Measurements from ENCODE around the gene SULT1C4. TPM values are rescaled to one million over a fixed set of nuclear protein-coding genes. Genes with fewer than 3 reads are reported as not detected.
A peak's percentile ranks its signal among the peaks of the same experiment; 100 is the strongest.
"Not testable (repeated sequence)": the region's sequence is repeated elsewhere in the genome, so short reads cannot be mapped to it uniquely, and the experiment has no call there.

Gene SULT1C4
- total RNA-seq, 1 donor: 0.43 TPM

DNA sequence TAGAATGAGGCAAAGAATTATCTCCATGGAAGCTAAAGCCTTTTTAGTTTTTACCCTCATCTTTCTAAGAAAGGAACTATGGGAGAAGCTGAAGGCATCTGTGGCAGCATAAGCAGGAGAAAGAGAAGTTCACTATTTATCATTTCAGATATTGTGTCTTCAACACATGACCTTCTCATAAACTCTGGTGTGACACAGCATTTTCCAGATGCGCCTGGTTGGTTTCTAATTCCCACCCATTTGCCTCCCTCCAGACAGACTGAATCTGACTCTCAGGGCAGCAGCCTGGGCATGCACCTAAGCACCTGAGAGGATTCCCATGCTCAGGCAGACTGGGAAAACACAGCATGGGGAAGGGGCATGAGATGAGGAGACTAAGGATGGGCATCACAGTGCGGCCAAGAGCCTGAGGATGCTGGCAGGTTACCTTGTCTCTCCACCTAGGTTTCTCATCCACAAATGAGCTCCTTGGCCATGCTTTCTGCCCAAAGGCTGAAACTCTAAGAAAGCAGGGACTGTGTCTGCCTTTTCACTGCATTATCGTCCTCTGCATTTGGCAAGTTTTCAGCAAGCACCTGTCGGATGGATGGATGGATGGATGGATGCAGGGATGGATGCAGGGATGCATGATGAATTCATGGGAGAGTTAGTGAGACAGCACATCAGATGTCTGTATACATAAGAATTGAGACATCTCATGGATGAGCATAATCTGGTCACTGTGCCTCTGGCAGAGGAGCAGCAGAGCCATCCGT, 28.8 kb upstream of the SULT1C4 start:
- TF ChIP-seq, protein P1, sequence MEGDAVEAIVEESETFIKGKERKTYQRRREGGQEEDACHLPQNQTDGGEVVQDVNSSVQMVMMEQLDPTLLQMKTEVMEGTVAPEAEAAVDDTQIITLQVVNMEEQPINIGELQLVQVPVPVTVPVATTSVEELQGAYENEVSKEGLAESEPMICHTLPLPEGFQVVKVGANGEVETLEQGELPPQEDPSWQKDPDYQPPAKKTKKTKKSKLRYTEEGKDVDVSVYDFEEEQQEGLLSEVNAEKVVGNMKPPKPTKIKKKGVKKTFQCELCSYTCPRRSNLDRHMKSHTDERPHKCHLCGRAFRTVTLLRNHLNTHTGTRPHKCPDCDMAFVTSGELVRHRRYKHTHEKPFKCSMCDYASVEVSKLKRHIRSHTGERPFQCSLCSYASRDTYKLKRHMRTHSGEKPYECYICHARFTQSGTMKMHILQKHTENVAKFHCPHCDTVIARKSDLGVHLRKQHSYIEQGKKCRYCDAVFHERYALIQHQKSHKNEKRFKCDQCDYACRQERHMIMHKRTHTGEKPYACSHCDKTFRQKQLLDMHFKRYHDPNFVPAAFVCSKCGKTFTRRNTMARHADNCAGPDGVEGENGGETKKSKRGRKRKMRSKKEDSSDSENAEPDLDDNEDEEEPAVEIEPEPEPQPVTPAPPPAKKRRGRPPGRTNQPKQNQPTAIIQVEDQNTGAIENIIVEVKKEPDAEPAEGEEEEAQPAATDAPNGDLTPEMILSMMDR (IDR thresholded peaks at IDR 0.05; ENCODE audit: insufficient read depth, low read depth, low read length): no peak
- DNase-seq (ENCODE audit: low read depth): peak; percentile 14
- H3K4me3 ChIP-seq (ENCODE audit: low read depth, low read length): no peak overlapping the region

DNA sequence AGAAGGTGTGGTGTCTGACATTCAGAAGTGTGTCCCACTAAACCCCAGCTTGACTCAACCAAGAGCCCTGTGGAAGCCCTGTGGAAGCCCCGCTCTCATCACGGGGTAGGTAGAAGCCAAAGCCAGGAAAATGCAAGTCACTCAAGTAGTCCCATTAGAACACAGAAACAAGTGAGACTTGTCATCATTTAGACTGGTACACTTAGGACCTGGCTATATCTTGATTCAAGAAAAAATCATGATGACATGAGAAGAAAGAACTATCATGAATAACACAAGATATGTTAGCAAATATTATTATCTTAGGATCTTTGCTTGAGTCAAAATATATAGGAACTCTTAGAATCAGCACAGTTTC, 28.2 kb upstream of the SULT1C4 start:
- no peak for DNase-seq (ENCODE audit: low read depth)
- H3K4me3 ChIP-seq (ENCODE audit: low read depth, low read length): no peak overlapping the region
- TF ChIP-seq, protein P1 (IDR thresholded peaks at IDR 0.05; ENCODE audit: insufficient read depth, low read depth, low read length): no peak

GRCh38 chr2:108351889-108352288, 25.9 kb upstream of the SULT1C4 start:
- no peak overlapping the region for H3K4me3 ChIP-seq (ENCODE audit: low read depth, low read length)
- peak; percentile 36 for DNase-seq (ENCODE audit: low read depth)
- TF ChIP-seq, protein P1 (IDR thresholded peaks at IDR 0.05; ENCODE audit: insufficient read depth, low read depth, low read length): no peak

DNA sequence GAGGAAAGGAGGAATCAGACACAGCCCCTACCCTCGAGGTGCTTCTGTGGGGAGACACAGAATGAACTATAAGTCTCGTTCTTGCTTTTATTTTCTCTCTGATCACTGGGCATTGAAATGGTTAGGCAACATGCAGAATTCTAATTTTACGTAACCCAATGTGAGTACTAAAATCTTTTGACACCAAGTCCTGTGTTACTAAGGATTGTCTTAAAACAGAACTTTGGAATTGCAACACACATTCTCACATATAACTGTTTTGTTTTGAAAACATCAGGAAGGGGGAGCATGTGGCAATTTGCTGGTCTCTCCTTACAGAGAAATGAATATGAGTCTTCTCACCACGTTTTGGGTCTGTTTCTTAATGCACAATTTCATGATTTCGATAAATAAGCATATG, 23.6 kb upstream of the SULT1C4 start:
- H3K4me3 ChIP-seq (ENCODE audit: low read depth, low read length): no peak overlapping the region
- TF ChIP-seq, protein P1 (IDR thresholded peaks at IDR 0.05; ENCODE audit: insufficient read depth, low read depth, low read length): no peak
- DNase-seq (ENCODE audit: low read depth): peak; percentile 78

DNA sequence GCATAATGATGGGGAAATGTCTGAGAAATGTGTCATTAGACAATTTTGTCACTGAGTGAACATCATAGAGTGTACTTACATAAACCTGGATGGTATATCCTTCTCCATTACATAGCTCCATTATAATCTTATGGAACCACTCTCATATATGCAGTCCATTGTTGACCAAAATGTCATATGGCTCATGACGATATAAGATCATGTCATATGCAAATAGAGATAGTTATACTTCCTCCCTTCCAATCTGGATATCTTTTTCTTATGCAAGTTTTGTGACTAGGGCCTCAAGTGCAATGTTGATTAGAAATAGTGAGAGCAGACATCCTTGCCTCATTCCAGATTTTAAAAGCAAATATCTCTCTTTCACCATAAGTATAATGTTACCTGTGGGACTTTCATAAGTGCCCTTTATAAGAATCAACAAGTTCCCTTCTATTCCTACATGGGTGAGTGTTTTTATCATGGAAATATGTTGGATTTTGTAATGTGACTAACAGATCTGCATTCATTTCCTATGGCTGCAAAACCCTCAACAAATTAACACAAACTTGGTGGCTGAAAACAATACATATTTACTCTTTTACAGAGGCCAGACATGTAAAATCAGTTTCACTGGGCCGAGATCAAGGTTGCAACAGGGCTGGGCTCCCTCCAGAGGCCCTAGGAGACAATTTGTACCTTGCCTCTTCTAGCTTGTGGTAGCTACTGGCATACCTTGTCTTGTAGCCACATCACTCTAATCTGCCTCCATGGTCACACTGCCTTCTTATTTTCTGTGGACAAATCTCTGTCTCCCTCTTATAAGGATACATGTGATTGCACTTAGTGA, 21.6 kb upstream of the SULT1C4 start:
- no peak overlapping the region for H3K4me3 ChIP-seq (ENCODE audit: low read depth, low read length)
- no peak for DNase-seq (ENCODE audit: low read depth)
- TF ChIP-seq, protein P1 (IDR thresholded peaks at IDR 0.05; ENCODE audit: insufficient read depth, low read depth, low read length): no peak

DNA sequence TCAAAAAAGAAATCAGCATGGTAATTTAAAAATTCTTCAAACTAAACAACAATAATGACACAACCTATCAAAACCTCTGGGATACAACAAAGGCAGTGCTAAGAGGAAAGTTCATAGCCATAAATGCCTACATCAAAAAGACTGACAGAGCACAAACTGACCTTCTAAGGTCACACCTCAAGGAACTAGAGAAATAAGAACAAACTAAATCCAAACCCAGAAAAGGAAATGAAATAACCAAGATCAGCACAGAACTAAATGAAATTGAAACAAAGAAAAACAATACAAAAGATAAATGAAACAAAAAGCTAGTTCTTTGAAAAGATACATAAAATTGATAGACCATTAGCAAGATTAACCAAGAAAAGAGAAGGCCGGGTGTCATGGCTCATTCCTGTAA, 18.4 kb upstream of the SULT1C4 start:
- not testable (repeated sequence) for DNase-seq (ENCODE audit: low read depth); H3K4me3 ChIP-seq (ENCODE audit: low read depth, low read length)

GRCh38 chr2:108360776-108361468, 16.8 kb upstream of the SULT1C4 start:
- H3K4me3 ChIP-seq (ENCODE audit: low read depth, low read length): no peak overlapping the region
- TF ChIP-seq, protein P1 (IDR thresholded peaks at IDR 0.05; ENCODE audit: insufficient read depth, low read depth, low read length): no peak
- no peak for DNase-seq (ENCODE audit: low read depth)

Measured in fibroblast of villous mesenchyme (primary cell).